Neuronal stem cell (in vitro differentiated cells): ENCODE results near the gene NMU.

ENCODE experiments used
- DNase-seq: peaks from one replicate; pipeline ENCODE4 v3.0.0-alpha.2; 2013; ENCODE audit warnings: low spot score
- H2AFZ ChIP-seq: one replicate; pipeline ENCODE4 v1.6.1; 2013; ENCODE audit warnings: mild to moderate bottlenecking, low read length, inconsistent platforms
- H2AK5ac ChIP-seq: 2 replicates; pipeline ENCODE4 v1.6.1; 2013; ENCODE audit warnings: low read depth, mild to moderate bottlenecking, inconsistent platforms, low read length, moderate library complexity, mixed read lengths
- H2BK120ac ChIP-seq: 2 replicates; pipeline ENCODE4 v1.6.1; 2013; ENCODE audit warnings: low read depth, mild to moderate bottlenecking, inconsistent platforms, low read length, moderate library complexity, mixed read lengths
- H2BK12ac ChIP-seq: one replicate; pipeline ENCODE4 v1.6.1; 2013; ENCODE audit warnings: low read length, inconsistent platforms
- H2BK15ac ChIP-seq: 2 replicates; pipeline ENCODE4 v1.6.1; 2013; ENCODE audit warnings: mild to moderate bottlenecking, low read length, inconsistent platforms, mixed read lengths
- H2BK5ac ChIP-seq: one replicate; pipeline ENCODE4 v1.6.1; 2013; ENCODE audit warnings: inconsistent platforms, mild to moderate bottlenecking, low read length, moderate library complexity
- H3K14ac ChIP-seq: one replicate; pipeline ENCODE4 v1.6.1; 2013; ENCODE audit warnings: low read length, inconsistent platforms
- H3K18ac ChIP-seq: 2 replicates; pipeline ENCODE4 v1.6.1; 2013; ENCODE audit warnings: low read length, inconsistent platforms
- H3K23ac ChIP-seq: 2 replicates; pipeline ENCODE4 v1.6.1; 2013; ENCODE audit warnings: low read depth, mild to moderate bottlenecking, mixed read lengths, low read length, inconsistent platforms; ENCODE audit not compliant: poor library complexity
- H3K27ac ChIP-seq: replicated peaks from 3 replicates; pipeline ENCODE4 v1.5.1; 2013; ENCODE audit warnings: low read length, inconsistent platforms
- H3K27me3 ChIP-seq, 3 experiments: 2 replicates each; pipeline ENCODE4 v1.6.1; 2013; ENCODE audit warnings: low read length in 3 of 3, mild to moderate bottlenecking in 2 of 3, inconsistent platforms in 1 of 3, low read depth in 1 of 3, mixed read lengths in 1 of 3, moderate library complexity in 1 of 3; ENCODE audit not compliant: control insufficient read depth in 3 of 3, insufficient read depth in 3 of 3
- H3K36me3 ChIP-seq, 2 donors: replicated peaks in 1 of 2; 2 replicates each; pipeline ENCODE4 v1.6.1; 2013; ENCODE audit warnings: low read length in 2 of 2; ENCODE audit not compliant: control insufficient read depth in 2 of 2, insufficient read depth in 2 of 2
- H3K4ac ChIP-seq: 2 replicates; pipeline ENCODE4 v1.6.1; 2013; ENCODE audit warnings: inconsistent platforms, mild to moderate bottlenecking, low read length, moderate library complexity
- H3K4me1 ChIP-seq, 2 donors: 1 replicate in 1 of 2; 2 replicates in 1 of 2; pipeline ENCODE4 v1.6.1; 2013; ENCODE audit warnings: low read length in 2 of 2, low read depth in 1 of 2; ENCODE audit not compliant: control insufficient read depth in 2 of 2, insufficient read depth in 1 of 2
- H3K4me2 ChIP-seq: one replicate; pipeline ENCODE4 v1.6.1; 2013; ENCODE audit warnings: mild to moderate bottlenecking, low read length, inconsistent platforms; ENCODE audit not compliant: insufficient read depth, poor library complexity, severe bottlenecking
- H3K4me3 ChIP-seq, 2 donors: 2 replicates each; pipeline ENCODE4 v1.5.1; 2013; ENCODE audit warnings: low read length in 2 of 2, mild to moderate bottlenecking in 2 of 2, inconsistent platforms in 1 of 2, moderate library complexity in 1 of 2
- H3K79me1 ChIP-seq: one replicate; pipeline ENCODE4 v1.6.1; 2013; ENCODE audit warnings: low read depth, mild to moderate bottlenecking, inconsistent platforms, low read length, moderate library complexity
- H3K9ac ChIP-seq: one replicate; pipeline ENCODE4 v1.6.1; 2013; ENCODE audit warnings: mild to moderate bottlenecking, low read depth, low read length, inconsistent platforms; ENCODE audit not compliant: poor library complexity
- H3K9me3 ChIP-seq, 2 donors: replicated peaks in 1 of 2; 2 replicates each; pipeline versions ENCODE3 to v1.6.1; 2013; ENCODE audit warnings: low read length in 2 of 2, mild to moderate bottlenecking in 2 of 2, inconsistent platforms in 1 of 2, low read depth in 1 of 2, mixed read lengths in 1 of 2, moderate library complexity in 1 of 2; ENCODE audit not compliant: control insufficient read depth in 2 of 2, insufficient read depth in 1 of 2
- H4K8ac ChIP-seq: one replicate; pipeline ENCODE4 v1.6.1; 2013; ENCODE audit warnings: low read depth, mild to moderate bottlenecking, inconsistent platforms, low read length, moderate library complexity
- H4K91ac ChIP-seq: one replicate; pipeline ENCODE4 v1.6.1; 2013; ENCODE audit warnings: low read length, low read depth, mild to moderate bottlenecking, inconsistent platforms; ENCODE audit not compliant: poor library complexity
- WGBS, 2 donors: extraction: QIAGEN DNeasy Blood & Tissue Kit; methylation state at CpG; one replicate each; pipeline ENCODE4 v1.1.7; 2013; ENCODE audit warnings: missing lambda C conversion rate in 2 of 2, mixed read lengths in 1 of 2; ENCODE audit not compliant: insufficient read length in 2 of 2, insufficient replicate concordance in 1 of 2; ENCODE audit errors: extremely low coverage in 2 of 2; 5-methylcytosine and 5-hydroxymethylcytosine counted together

Gene NMU

DNA sequence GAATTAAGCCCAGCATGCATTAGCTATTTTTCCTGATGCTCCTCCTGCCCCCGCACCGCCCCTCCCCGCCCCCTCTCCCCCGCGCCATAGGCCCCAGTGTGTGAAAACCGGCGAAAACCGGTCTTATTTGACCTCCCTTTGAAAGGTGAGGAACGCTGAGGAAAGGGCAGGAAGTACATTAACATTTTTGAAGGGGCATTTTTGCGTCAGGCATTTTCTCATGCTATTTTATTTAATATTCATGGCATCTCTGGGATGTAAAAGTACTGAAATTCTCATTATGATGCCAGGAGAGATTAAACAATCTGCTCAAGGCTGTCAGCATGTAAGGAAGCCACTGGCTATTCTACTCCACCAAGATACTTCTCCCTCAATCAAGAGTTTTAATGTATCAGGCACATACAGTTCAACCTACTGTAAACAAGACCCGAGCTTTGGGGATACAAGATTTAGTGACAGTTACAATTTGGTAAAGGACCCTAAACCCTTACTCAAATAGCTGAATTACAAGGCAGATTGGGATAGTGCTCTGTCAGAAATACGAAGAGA, 1.2 kb upstream of the NMU start:
- Histone ChIP-seq H2BK5ac (no peak overlapping the region), H4K8ac (no peak overlapping the region), H3K4me3 (peak overlapping the region in 1 of 2 donors; percentile 68), H3K14ac (no peak overlapping the region), H2BK12ac (no peak overlapping the region), H2BK120ac (no peak overlapping the region), H3K4me2 (peak overlapping the region; percentile 21), H3K79me1 (no peaks in the 10 kb centered on the region), H2AK5ac (no peak overlapping the region), H3K27ac (no peak overlapping the region), H3K4ac (no peak overlapping the region), H3K4me1 (peaks cover 9 to 10% of the 10 kb centered on the region in 2 donors), H3K9ac (no peak overlapping the region), H3K23ac (no peak overlapping the region), H2BK15ac (no peak overlapping the region), H3K36me3 (peaks cover 0 to 12% of the 10 kb centered on the region in 2 donors), H2AFZ (peak overlapping the region; percentile 86), H3K18ac (no peak overlapping the region), H4K91ac (no peak overlapping the region), H3K27me3 (peaks cover 0 to 13% (median 0%) of the 10 kb centered on the region in 3 experiments), H3K9me3 (peaks cover 0 to 3% of the 10 kb centered on the region in 2 donors)
- no CpG with 5 or more reads among the region's 12 CpGs for WGBS, 2 donors
- DNase-seq = no peak

DNA sequence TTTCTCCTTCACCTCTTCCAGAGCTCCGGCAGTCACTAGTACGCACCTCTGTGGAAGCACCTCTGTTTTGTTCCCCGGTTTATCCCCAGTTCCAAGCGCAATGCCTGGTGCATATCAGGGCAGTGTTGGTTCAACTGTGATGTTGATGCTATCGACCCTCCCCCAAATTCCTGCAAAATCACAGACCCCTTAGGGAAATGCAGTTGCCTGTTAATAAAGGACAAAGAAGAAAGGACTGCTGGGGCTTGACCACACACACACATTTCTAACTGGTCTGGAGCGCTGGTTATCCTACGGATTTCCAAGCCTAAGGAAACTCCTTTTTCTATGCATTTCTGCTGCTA, 530 bp upstream of the NMU start:
- no peaks in the 10 kb centered on the region for H3K79me1 ChIP-seq
- peaks cover 0 to 18% of the 10 kb centered on the region in 2 donors for H3K36me3 ChIP-seq
- H3K4me3 ChIP-seq = peak overlapping the region; percentile 68 to 83
- H3K9ac ChIP-seq = no peak overlapping the region
- no peak overlapping the region for H4K8ac ChIP-seq
- peaks cover 9 to 10% of the 10 kb centered on the region in 2 donors for H3K4me1 ChIP-seq
- peaks cover 0 to 8% of the 10 kb centered on the region in 2 donors for H3K9me3 ChIP-seq
- H3K4me2 ChIP-seq = peak overlapping the region; percentile 98
- H2BK120ac ChIP-seq = no peak overlapping the region
- H2BK15ac ChIP-seq = no peak overlapping the region
- no peak overlapping the region for H3K18ac ChIP-seq
- no peak overlapping the region for H3K23ac ChIP-seq
- no peak overlapping the region for H2BK12ac ChIP-seq
- DNase-seq = peak; percentile 17
- no peak overlapping the region for H3K14ac ChIP-seq
- no CpG with 5 or more reads among the region's 7 CpGs for WGBS, 2 donors
- H4K91ac ChIP-seq = no peak overlapping the region
- H3K4ac ChIP-seq = no peak overlapping the region
- H2BK5ac ChIP-seq = peak overlapping the region; percentile 10
- peaks cover 0 to 13% (median 0%) of the 10 kb centered on the region in 3 experiments for H3K27me3 ChIP-seq
- H3K27ac ChIP-seq = no peak overlapping the region
- no peak overlapping the region for H2AK5ac ChIP-seq
- peak overlapping the region; percentile 81 for H2AFZ ChIP-seq

DNA sequence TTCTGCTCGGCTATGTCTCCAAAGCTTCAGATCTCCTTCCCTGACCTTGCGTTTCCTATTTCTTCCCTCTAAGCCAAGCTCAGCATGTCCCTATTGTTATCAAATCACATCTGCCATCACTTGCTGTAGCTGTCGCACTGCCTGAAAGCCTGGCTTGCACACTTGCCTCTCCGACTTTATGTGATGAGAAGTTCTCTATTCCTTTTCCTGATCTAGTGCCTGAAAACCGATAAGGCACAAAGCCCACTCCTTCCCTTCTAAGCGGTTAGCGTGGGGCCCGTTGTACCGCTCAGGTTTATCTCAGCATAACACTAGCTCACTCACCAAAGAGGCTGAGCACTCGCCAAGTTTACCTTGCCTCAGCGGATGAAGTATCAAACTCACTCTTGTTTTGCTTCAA, 816 bp downstream of the NMU start:
- no CpG with 5 or more reads among the region's 11 CpGs for WGBS, 2 donors
- H2BK5ac ChIP-seq = no peak overlapping the region
- peak overlapping the region; percentile 81 for H2AFZ ChIP-seq
- no peak overlapping the region for H4K91ac ChIP-seq
- H3K4me2 ChIP-seq = peak overlapping the region; percentile 98
- H3K9ac ChIP-seq = no peak overlapping the region
- H3K27ac ChIP-seq = no peak overlapping the region
- DNase-seq = peak; percentile 14
- no peaks in the 10 kb centered on the region for H3K79me1 ChIP-seq
- H2BK120ac ChIP-seq = no peak overlapping the region
- H2BK12ac ChIP-seq = no peak overlapping the region
- H2AK5ac ChIP-seq = no peak overlapping the region
- peaks cover 0 to 13% of the 10 kb centered on the region in 2 donors for H3K9me3 ChIP-seq
- no peak overlapping the region for H3K4ac ChIP-seq
- peak overlapping the region; percentile 68 to 83 for H3K4me3 ChIP-seq
- H3K18ac ChIP-seq = no peak overlapping the region
- H3K27me3 ChIP-seq = peaks cover 0 to 13% (median 0%) of the 10 kb centered on the region in 3 experiments
- peaks cover 0 to 32% of the 10 kb centered on the region in 2 donors for H3K36me3 ChIP-seq
- peaks cover 9 to 10% of the 10 kb centered on the region in 2 donors for H3K4me1 ChIP-seq
- H3K23ac ChIP-seq = no peak overlapping the region
- no peak overlapping the region for H3K14ac ChIP-seq
- H2BK15ac ChIP-seq = no peak overlapping the region
- H4K8ac ChIP-seq = no peak overlapping the region

DNA sequence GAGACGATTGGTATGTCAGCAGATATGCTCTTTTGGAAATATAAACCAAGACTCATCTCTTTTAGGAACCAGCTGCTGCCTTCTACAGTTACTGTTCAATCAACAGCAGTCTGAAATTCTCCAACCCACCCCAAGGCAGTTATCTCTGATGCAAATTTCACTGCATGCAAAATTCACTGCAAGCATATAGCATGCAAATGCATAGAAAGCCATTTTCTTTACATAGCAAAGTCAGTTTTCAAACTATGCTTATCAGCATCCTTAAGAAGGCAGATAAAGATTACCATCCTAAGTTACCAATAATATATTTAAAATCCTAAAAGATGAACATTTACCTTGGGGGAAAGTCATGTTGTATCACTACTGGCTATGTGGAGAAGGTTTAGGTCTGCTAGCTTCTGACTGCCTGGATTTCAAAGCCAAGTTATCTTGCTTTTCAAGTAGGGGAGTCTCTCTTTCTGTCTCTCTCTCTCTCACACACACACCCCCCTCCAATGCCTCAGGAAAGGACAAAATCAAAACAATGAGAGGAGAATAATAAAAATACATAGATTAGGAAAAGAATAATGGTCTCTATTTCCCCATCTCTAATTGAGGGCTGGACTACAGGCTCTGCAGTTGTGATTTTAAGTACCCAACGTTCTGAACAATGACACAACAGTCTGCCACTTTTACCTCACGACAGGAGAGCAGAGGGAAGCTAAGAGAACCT, 1.5 kb downstream of the NMU start:
- H3K79me1 ChIP-seq = no peaks in the 10 kb centered on the region
- H3K36me3 ChIP-seq = peaks cover 0 to 39% of the 10 kb centered on the region in 2 donors
- WGBS, 2 donors = no CpG with 5 or more reads among the region's 3 CpGs
- H3K18ac ChIP-seq = no peak overlapping the region
- H2BK5ac ChIP-seq = no peak overlapping the region
- H3K14ac ChIP-seq = no peak overlapping the region
- H2BK15ac ChIP-seq = no peak overlapping the region
- H3K4ac ChIP-seq = no peak overlapping the region
- peaks cover 0 to 16% of the 10 kb centered on the region in 2 donors for H3K9me3 ChIP-seq
- H2BK120ac ChIP-seq = no peak overlapping the region
- peak overlapping the region in 1 of 2 donors; percentile 68 for H3K4me3 ChIP-seq
- H3K4me2 ChIP-seq = no peak overlapping the region
- no peak overlapping the region for H2BK12ac ChIP-seq
- DNase-seq = no peak
- H3K23ac ChIP-seq = no peak overlapping the region
- H4K8ac ChIP-seq = no peak overlapping the region
- peaks cover 0 to 13% (median 0%) of the 10 kb centered on the region in 3 experiments for H3K27me3 ChIP-seq
- H2AK5ac ChIP-seq = no peak overlapping the region
- H3K4me1 ChIP-seq = peaks cover 9 to 10% of the 10 kb centered on the region in 2 donors
- H3K9ac ChIP-seq = no peak overlapping the region
- peak overlapping the region; percentile 81 for H2AFZ ChIP-seq
- no peak overlapping the region for H3K27ac ChIP-seq
- H4K91ac ChIP-seq = no peak overlapping the region
